HG03196 (cell line): Measurements from ENCODE around the gene TMEM178B.
"Not testable (repeated sequence)": the region's sequence is repeated elsewhere in the genome, so short reads cannot be mapped to it uniquely, and the experiment has no call there.

Experiments used
- ATAC-seq: cut with Tn5 transposase; IDR thresholded peaks from one replicate; pipeline ENCODE4 v1.9.1; 2021; ENCODE audit not compliant: unreplicated experiment

Gene TMEM178B

GRCh38 chr7:141142058-141142457, 68.2 kb downstream of the TMEM178B start:
- ATAC-seq: no peak

DNA sequence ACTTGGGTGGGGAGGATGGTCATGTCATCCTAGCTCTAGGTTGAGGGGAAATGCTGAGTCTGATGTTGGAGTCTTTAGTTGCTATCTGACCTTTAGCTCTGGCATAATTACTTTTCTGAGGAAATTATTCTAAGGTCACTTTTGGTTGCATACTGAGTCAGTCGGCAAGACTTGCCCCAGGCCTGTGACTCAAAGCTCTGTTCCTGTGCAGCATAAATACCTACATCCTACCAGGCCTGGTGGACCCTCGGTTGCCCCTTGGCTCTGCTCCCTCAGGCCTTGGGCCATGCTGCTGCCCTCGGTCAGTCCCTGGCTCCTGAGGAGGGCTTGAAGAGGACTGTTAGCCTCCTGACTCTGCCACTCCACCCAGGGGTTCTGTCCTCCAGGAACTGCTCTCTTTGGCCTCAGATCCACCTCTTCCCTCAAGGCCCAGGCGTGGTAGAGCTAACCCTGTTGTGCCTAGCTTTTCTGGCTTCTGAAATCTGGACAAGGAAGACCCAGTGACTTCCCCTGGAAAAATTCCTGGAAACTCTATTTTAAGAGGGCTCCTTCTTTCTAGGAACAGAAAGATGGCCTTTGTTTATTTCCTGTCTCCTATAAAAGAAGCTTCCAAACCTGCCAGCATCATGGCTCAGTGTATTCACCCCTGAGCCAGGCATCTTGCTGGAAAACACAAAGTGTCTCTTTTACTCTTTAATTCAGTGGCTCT, 71.2 kb downstream of the TMEM178B start:
- no peak for ATAC-seq

- no peak for ATAC-seq
Observed at GRCh38 chr7:141145630-141145982, 71.7 kb downstream of the TMEM178B start.

- no peak for ATAC-seq
Observed at GRCh38 chr7:141147482-141147881, 73.6 kb downstream of the TMEM178B start.

- no peak for ATAC-seq
Observed at GRCh38 chr7:141150465-141150864, 76.6 kb downstream of the TMEM178B start.

DNA sequence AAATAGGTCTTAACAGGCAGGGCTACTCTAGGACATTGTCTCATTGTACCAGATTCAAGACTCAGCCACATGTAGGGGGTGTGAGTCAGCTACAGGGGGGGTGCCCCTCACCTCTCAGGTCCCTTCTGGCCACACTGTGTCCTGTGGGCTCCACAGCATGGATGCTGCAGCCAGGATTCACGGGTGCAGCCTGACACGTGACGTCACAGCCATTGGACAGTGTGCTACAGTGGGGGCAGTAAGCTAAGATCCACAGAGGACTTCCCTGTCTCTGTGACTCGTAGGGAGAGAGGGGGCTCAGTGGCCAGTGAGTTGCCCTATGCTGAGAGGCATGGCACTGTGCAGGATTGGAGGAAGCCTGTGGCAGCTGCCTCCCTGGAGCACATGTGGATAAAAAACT, 77.9 kb downstream of the TMEM178B start:
- no peak for ATAC-seq

- ATAC-seq: no peak
Observed at GRCh38 chr7:141153231-141153630, 79.4 kb downstream of the TMEM178B start.

GRCh38 chr7:141154131-141154732, 80.4 kb downstream of the TMEM178B start:
- no peak for ATAC-seq

DNA sequence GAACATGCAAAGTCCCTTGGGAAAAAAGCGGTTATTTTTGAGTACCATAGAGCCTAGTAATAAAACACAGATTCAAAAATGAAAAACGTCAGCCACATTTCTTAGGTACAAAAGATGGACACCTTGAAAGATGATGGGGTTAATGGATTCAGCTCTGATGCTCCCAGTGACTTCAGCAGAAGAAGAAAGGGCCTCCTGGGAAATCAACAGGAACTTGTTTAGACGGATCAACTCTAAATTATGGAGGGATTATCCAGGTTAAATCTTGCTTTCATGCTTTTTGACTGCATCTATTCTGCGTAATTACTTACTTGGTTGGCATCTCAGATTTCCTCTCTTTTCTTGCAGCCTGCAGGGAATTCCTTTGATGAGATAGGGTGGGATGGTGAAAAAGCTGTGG, 82.5 kb downstream of the TMEM178B start:
- no peak for ATAC-seq

DNA sequence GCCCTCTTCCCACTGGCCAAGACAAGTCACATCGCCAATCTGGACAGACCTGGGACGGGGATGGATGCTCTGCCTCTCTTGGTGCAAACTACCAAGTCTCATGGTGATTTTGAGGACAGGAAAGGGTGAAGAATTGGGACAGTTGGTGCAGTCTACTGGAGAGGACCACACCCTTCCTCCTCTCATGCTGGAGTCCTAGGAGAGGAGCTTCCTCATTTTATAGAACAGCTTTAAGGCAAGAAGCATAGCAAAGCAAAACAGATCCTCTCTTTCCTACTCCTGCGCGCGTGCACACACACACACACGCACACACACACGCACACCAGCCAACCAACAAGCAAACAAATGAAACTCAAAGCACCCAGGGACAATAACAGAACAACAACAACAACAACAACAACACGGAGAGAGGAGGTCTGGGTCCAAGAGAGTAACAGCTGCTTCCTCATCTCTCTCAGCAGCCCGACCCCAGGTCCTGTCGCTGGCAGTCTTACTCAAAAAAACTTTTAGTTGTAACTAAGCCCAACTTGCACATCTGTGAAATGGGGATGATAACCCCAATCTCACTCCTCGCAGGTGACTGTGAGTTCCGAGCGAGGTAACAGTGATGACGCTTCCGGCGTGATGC, 83.4 kb downstream of the TMEM178B start:
- no peak for ATAC-seq

GRCh38 chr7:141158561-141158960, 84.7 kb downstream of the TMEM178B start:
- peak; percentile 59 for ATAC-seq

DNA sequence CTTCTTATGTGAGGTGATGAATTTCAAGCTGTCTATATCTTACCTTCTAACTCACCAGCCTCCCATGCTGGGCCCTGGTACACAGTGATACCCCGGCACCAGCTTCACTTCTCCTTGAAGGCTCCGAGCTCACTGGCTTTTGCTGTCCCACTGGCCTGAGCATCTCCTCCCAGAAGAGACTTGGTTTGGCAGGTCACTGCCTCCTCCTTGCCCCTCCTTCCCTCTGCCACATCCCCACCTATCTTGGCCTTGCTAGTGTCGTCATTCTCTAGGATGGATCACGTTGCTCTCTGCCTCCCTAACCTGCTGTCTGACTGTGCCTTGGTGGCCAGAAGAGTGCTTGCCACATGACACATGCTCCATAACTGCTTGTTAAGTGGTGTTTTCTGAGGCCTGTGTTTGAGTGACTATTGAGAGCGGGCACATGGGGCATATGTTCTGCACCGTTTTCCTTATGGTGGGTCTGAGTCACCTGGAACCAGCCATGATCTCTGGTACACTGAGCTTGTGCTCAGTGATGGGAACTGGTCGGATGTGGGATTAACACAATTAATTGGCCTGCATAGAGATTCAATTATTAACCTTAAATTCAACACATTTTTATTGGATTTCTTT, 86.5 kb downstream of the TMEM178B start:
- ATAC-seq: no peak

- ATAC-seq: no peak
Observed at GRCh38 chr7:141161550-141162535, 88.0 kb downstream of the TMEM178B start.

GRCh38 chr7:141165521-141165920, 91.7 kb downstream of the TMEM178B start:
- ATAC-seq: no peak

GRCh38 chr7:141166926-141167325, 93.1 kb downstream of the TMEM178B start:
- no peak for ATAC-seq

DNA sequence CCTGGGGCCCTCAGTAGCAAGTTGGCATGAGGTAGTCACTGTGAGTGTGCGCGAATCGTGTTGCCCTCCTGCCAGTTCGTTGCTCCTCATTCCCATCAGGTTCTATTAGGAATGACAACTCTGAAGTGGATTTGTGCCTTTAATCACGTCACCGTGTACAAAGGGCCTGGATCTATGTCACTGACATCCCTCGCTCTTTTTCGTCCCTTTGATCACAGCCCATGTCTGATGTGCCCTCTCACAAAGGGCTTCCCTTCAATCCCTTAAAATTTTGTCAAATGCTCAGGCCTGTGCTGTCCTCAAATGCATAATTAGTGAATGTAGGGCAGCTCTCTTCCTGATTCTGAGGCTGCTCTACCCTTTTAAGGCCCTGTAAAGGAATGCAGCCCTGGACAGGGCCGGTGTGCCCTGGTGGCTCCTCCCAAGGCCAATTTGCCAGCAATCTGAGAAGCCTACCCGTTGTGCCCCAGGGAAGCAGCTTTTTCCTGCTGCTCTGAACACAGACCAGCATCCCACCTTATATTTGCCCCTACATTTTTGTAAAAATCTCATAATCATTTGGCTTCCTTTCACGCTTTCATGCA, 93.6 kb downstream of the TMEM178B start:
- no peak for ATAC-seq

- not testable (repeated sequence) for ATAC-seq
Observed at GRCh38 chr7:141169157-141169556, 95.3 kb downstream of the TMEM178B start.

DNA sequence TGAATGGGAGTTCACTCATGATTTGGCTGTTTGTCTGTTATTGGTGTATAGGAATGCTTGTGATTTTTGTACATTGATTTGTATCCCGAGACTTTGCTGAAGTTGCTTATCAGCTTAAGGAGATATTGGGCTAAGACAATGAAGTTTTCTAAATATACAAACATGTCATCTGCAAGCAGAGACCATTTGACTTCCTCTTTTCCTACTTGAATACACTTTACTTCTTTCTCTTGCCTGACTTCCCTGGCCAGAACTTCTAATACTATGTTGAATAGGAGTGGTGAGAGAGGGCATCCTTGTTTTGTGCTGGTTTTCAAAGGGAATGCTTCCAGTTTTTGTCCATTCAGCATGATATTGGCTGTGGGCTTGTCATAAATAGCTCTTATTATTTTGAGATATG, 101.9 kb downstream of the TMEM178B start:
- not testable (repeated sequence) for ATAC-seq

DNA sequence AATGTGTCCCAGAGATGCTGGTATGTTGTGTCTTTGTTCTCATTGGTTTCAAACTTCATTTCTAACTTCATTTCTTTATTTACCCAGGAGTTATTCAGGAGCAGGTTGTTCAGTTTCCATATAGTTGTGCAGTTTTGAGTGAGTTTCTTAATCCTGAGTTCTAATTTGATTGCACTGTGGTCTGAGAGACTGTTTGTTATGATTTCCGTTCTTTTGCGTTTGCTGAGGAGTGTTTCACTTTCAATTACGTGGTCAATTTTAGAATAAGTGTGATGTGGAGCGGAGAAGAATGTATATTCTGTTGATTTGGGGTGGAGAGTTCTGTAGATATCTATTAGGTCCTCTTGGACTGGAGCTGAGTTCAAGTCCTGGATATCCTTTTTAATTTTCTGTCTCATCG, 103.3 kb downstream of the TMEM178B start:
- not testable (repeated sequence) for ATAC-seq

- ATAC-seq: no peak
Observed at GRCh38 chr7:141178486-141179135, 104.7 kb downstream of the TMEM178B start.
